Measurements from ENCODE around the gene SYS1. TPM values are rescaled to one million over a fixed set of nuclear protein-coding genes. Genes with fewer than 3 reads are reported as not detected.

The SYS1 gene
- total RNA-seq, 2 donors from 2014 or later, result 29.3 to 57.4 TPM

DNA sequence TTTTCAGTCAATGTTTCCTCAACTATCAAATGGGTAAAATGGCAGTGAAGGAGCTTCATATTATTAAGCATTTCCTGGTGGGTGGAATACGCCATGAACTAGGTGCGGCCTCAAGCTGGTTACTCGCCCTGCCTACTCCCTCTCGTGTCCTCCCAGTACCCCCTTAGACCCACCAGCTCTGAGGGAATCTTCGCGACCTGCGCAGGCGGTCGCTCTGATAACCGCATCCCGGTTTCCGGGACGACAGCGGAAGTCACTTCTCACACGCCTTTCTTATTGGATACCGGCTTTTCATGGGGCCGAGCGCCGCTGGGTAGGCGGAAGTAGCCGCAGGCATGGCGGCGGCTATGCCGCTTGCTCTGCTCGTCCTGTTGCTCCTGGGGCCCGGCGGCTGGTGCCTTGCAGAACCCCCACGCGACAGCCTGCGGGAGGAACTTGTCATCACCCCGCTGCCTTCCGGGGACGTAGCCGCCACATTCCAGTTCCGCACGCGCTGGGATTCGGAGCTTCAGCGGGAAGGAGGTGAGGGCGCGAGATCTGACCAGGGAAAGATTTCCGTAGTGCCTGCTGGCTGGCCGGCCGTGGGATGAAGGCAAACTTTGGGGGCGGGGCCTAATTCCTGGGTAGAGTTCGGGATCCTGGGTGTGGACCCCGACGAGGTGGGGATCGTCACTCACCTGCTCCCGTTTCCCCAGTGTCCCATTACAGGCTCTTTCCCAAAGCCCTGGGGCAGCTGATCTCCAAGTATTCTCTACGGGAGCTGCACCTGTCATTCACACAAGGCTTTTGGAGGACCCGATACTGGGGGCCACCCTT, 53.1 kb downstream of the SYS1 start, which contains the start of gene PIGT:
TSS of gene PIGT (plus strand) at position 320 of the 816 bp plus-strand sequence. CDS start at position 336, 16 bp downstream.
- peak; percentile 83 for DNase-seq (ENCODE audit: low spot score)
- intact Hi-C loops (cut with DNase I), result no loop called here

DNA sequence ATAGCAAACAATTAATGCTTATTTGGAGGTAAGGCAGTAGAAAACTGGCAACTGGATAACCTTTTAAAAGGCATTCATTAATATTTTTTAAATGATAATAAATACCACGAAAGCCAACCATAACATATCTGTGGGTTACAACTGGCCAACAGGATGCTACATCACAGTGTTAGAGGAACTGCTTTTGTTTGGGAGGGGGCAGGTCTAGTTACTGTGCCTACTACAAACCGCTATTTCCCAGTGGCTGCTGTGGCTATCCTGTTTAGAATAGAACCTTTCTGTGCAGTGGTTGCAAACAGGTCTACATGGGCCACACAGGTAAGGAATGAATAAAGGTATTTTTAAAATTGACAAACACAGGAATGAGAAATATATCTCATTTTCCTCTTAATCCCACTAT, 54.0 kb downstream of the SYS1 start:
- peak overlapping the region in 1 of 2 donors; percentile 63 for H3K27ac ChIP-seq
- no peak for DNase-seq (ENCODE audit: low spot score)
- H3K9me3 ChIP-seq, result no peaks in the 10 kb centered on the region
- WGBS, result 77% methylated on average over 2 of the region's 2 CpGs
- no peak for TF ChIP-seq POLR2AphosphoS5 (IDR thresholded peaks at IDR 0.05)
- no peak for TF ChIP-seq POLR2A (IDR thresholded peaks at IDR 0.05)
- TF ChIP-seq, protein P1, sequence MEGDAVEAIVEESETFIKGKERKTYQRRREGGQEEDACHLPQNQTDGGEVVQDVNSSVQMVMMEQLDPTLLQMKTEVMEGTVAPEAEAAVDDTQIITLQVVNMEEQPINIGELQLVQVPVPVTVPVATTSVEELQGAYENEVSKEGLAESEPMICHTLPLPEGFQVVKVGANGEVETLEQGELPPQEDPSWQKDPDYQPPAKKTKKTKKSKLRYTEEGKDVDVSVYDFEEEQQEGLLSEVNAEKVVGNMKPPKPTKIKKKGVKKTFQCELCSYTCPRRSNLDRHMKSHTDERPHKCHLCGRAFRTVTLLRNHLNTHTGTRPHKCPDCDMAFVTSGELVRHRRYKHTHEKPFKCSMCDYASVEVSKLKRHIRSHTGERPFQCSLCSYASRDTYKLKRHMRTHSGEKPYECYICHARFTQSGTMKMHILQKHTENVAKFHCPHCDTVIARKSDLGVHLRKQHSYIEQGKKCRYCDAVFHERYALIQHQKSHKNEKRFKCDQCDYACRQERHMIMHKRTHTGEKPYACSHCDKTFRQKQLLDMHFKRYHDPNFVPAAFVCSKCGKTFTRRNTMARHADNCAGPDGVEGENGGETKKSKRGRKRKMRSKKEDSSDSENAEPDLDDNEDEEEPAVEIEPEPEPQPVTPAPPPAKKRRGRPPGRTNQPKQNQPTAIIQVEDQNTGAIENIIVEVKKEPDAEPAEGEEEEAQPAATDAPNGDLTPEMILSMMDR (IDR thresholded peaks at IDR 0.05), result no peak
- intact Hi-C loops (cut with DNase I), result no loop called here
- peaks cover 6% of the 10 kb centered on the region for H3K4me1 ChIP-seq (replicated peaks)
- H3K36me3 ChIP-seq, result peaks cover 7 to 8% of the 10 kb centered on the region in 2 donors
- peak overlapping the region; percentile 79 to 81 for H3K4me3 ChIP-seq
- H3K27me3 ChIP-seq (replicated peaks; ENCODE audit: insufficient read depth), result no peaks in the 10 kb centered on the region

More for the DNA sequence above, 53.1 kb downstream of the SYS1 start, which contains the start of gene PIGT:
- peaks cover 4 to 7% of the 10 kb centered on the region in 2 donors for H3K36me3 ChIP-seq
- H3K4me3 ChIP-seq, result peak within 1 kb of the TSS; percentile 79 to 81
- H3K27ac ChIP-seq, result peak within 1 kb of the TSS; percentile 63 to 66
- peaks cover 6% of the 10 kb centered on the region for H3K4me1 ChIP-seq (replicated peaks)
- no peaks in the 10 kb centered on the region for H3K9me3 ChIP-seq
- no peaks in the 10 kb centered on the region for H3K27me3 ChIP-seq (replicated peaks; ENCODE audit: insufficient read depth)
- under 1% methylated on average over 48 of the region's 52 CpGs for WGBS
- TF ChIP-seq POLR2AphosphoS5 (IDR thresholded peaks at IDR 0.05) (peak; percentile 95), POLR2A (IDR thresholded peaks at IDR 0.05) (peak; percentile 73)
- TF ChIP-seq, protein P1 (IDR thresholded peaks at IDR 0.05), result peak in 2 of 4 experiments; percentile 24

Other genes with a start within 250 kb of the SYS1 start
- gene WFDC5, start 248.0 kb upstream of the SYS1 start, total RNA-seq, result 1 to 10 TPM; 1.0 to 2.3 TPM
- gene WFDC12, start 238.7 kb upstream of the SYS1 start, total RNA-seq, result not detected
- 1 to 10 TPM in 1 of 2 donors, not detected in 1; 1.5 TPM for gene PI3, start 188.3 kb upstream of the SYS1 start, total RNA-seq
- 100 to 1,000 TPM in 1 of 2 donors, under 1 TPM in 1; 0.14 to 250 TPM for gene SEMG1, start 156.1 kb upstream of the SYS1 start, total RNA-seq
- gene SEMG2, start 141.8 kb upstream of the SYS1 start, total RNA-seq, result 10 to 100 TPM in 1 of 2 donors, under 1 TPM in 1; 0.18 to 70.5 TPM
- 100 to 1,000 TPM; 168 to 202 TPM for gene SLPI, start 108.6 kb upstream of the SYS1 start, total RNA-seq
- gene RBPJL, start 56.3 kb upstream of the SYS1 start, total RNA-seq, result not detected
- gene MATN4, start 54.9 kb upstream of the SYS1 start, total RNA-seq, result under 1 TPM in 1 of 2 donors, not detected in 1; 0.34 TPM
- 100 to 1,000 TPM; 123 to 266 TPM for gene SDC4, start 14.7 kb upstream of the SYS1 start, total RNA-seq
- under 1 TPM in 1 of 2 donors, not detected in 1; 0.51 TPM for gene TP53TG5, start 15.2 kb downstream of the SYS1 start, total RNA-seq
- 10 to 100 TPM; 33.7 to 34.4 TPM for gene DBNDD2, start 45.1 kb downstream of the SYS1 start, total RNA-seq
- gene PIGT, start 53.0 kb downstream of the SYS1 start, total RNA-seq, result 100 to 1,000 TPM in 1 of 2 donors, 10 to 100 TPM in 1; 91.8 to 136 TPM
- 100 to 1,000 TPM in 1 of 2 donors, 10 to 100 TPM in 1; 100.0 to 122 TPM for gene WFDC2, start 106.6 kb downstream of the SYS1 start, total RNA-seq
- gene SPINT3, start 152.5 kb downstream of the SYS1 start, total RNA-seq, result not detected
- 10 to 100 TPM in 1 of 2 donors, not detected in 1; 34.8 TPM for gene WFDC6, start 176.3 kb downstream of the SYS1 start, total RNA-seq
- gene EPPIN, start 184.2 kb downstream of the SYS1 start, total RNA-seq, result 100 to 1,000 TPM in 1 of 2 donors, not detected in 1; 137 TPM
- not detected for gene WFDC8, start 216.1 kb downstream of the SYS1 start, total RNA-seq

All from prostate gland (tissue), 2 donors.